Left kidney (tissue), 2 donors: Measurements from ENCODE around the gene EEFSEC. TPM values are rescaled to one million over a fixed set of nuclear protein-coding genes. Genes with fewer than 3 reads are reported as not detected.

Experiments
- DNase-seq: peaks from one replicate; pipeline ENCODE4 v3.0.0-alpha.2; 2013
- polyA plus RNA-seq: library from polyadenylated mRNA; unstranded; fragments of 120-200 nt; gene quantifications from one replicate; pipeline ENCODE4 v1.2.1, GENCODE V29; 2013; ENCODE audit not compliant: insufficient read length

The EEFSEC gene
- polyA plus RNA-seq, 1 donor, result 22.9 TPM

GRCh38 chr3:128285967-128286321 is 132.7 kb downstream of the EEFSEC start:
- DNase-seq, result no peak

GRCh38 chr3:128286691-128287090 is 133.4 kb downstream of the EEFSEC start:
- DNase-seq, result no peak

- DNase-seq, result no peak
These were observed 133.9 kb downstream of the EEFSEC start for GRCh38 chr3:128287216-128287615.

GRCh38 chr3:128289534-128289933 is 136.3 kb downstream of the EEFSEC start:
- DNase-seq, result no peak

- no peak for DNase-seq
These were observed 137.2 kb downstream of the EEFSEC start for GRCh38 chr3:128290484-128290883.

GRCh38 chr3:128293930-128294329 is 140.6 kb downstream of the EEFSEC start:
- DNase-seq, result no peak

- no peak for DNase-seq
These were observed 141.8 kb downstream of the EEFSEC start for GRCh38 chr3:128294999-128295468.

- no peak for DNase-seq
These were observed 143.4 kb downstream of the EEFSEC start for GRCh38 chr3:128296469-128297251.

GRCh38 chr3:128297401-128298138 is 144.3 kb downstream of the EEFSEC start:
- DNase-seq, result no peak

- no peak for DNase-seq
These were observed 148.1 kb downstream of the EEFSEC start for GRCh38 chr3:128301186-128302023.

GRCh38 chr3:128306481-128306880 is 153.2 kb downstream of the EEFSEC start:
- no peak for DNase-seq

- no peak for DNase-seq
These were observed 153.8 kb downstream of the EEFSEC start for GRCh38 chr3:128307029-128307633.

GRCh38 chr3:128307781-128308469 is 154.6 kb downstream of the EEFSEC start:
- no peak for DNase-seq

GRCh38 chr3:128309026-128309425 is 155.7 kb downstream of the EEFSEC start:
- no peak for DNase-seq

GRCh38 chr3:128310286-128311058 is 157.2 kb downstream of the EEFSEC start:
- DNase-seq, result no peak

GRCh38 chr3:128311441-128311844 is 158.2 kb downstream of the EEFSEC start:
- no peak for DNase-seq

- no peak for DNase-seq
These were observed 159.0 kb downstream of the EEFSEC start for GRCh38 chr3:128312271-128312670.

GRCh38 chr3:128313071-128313725 is 159.9 kb downstream of the EEFSEC start:
- no peak for DNase-seq

GRCh38 chr3:128313935-128314334 is 160.7 kb downstream of the EEFSEC start:
- DNase-seq, result no peak

- DNase-seq, result no peak
These were observed 162.0 kb downstream of the EEFSEC start for GRCh38 chr3:128315313-128315712.
